GM21825 (cell line): ENCODE results near the gene GDF15.
"Not testable (repeated sequence)": the region's sequence is repeated elsewhere in the genome, so short reads cannot be mapped to it uniquely, and the experiment has no call there.

ENCODE experiments used
- ATAC-seq: cut with Tn5 transposase; IDR thresholded peaks from one replicate; pipeline ENCODE4 v1.9.1; 2021; ENCODE audit warnings: mild to moderate bottlenecking, moderate library complexity; ENCODE audit not compliant: unreplicated experiment

The GDF15 gene

GRCh38 chr19:18390065-18390907, 4.3 kb downstream of the GDF15 start:
- ATAC-seq = no peak

GRCh38 chr19:18391509-18392075, 5.6 kb downstream of the GDF15 start:
- ATAC-seq = no peak

GRCh38 chr19:18392417-18392816, 6.5 kb downstream of the GDF15 start:
- ATAC-seq = no peak

GRCh38 chr19:18392926-18393325, 7.0 kb downstream of the GDF15 start:
- ATAC-seq = no peak

- ATAC-seq = no peak
These were observed 7.9 kb downstream of the GDF15 start for GRCh38 chr19:18393836-18394235.

- no peak for ATAC-seq
These were observed 10.7 kb downstream of the GDF15 start for GRCh38 chr19:18396471-18397241.

GRCh38 chr19:18397242-18398202, 11.6 kb downstream of the GDF15 start, which contains the start of gene LRRC25:
LRRC25 (minus strand) TSS chr19:18397622; CDS start chr19:18396963, 659 bp downstream.
- peak; percentile 48 for ATAC-seq

- no peak for ATAC-seq
These were observed 13.1 kb downstream of the GDF15 start for GRCh38 chr19:18399008-18399407.

- no peak for ATAC-seq
These were observed 15.7 kb downstream of the GDF15 start for GRCh38 chr19:18401580-18402112.

- ATAC-seq = not testable (repeated sequence)
These were observed 16.7 kb downstream of the GDF15 start for GRCh38 chr19:18402455-18403248.

GRCh38 chr19:18405754-18406153, 19.8 kb downstream of the GDF15 start:
- ATAC-seq = not testable (repeated sequence)

GRCh38 chr19:18406749-18407148, 20.8 kb downstream of the GDF15 start:
- no peak for ATAC-seq

GRCh38 chr19:18408053-18408476, 22.1 kb downstream of the GDF15 start:
- peak; percentile 82 for ATAC-seq

GRCh38 chr19:18412610-18413239, 26.8 kb downstream of the GDF15 start:
- no peak for ATAC-seq

- no peak for ATAC-seq
These were observed 28.7 kb downstream of the GDF15 start for GRCh38 chr19:18414504-18415177.

GRCh38 chr19:18415178-18415867, 29.4 kb downstream of the GDF15 start:
- ATAC-seq = no peak

- no peak for ATAC-seq
These were observed 30.9 kb downstream of the GDF15 start for GRCh38 chr19:18416778-18417249.
